Right lobe of liver (tissue), 6 donors: Measurements from ENCODE around the gene ZNF586. TPM values are rescaled to one million over a fixed set of nuclear protein-coding genes. Genes with fewer than 3 reads are reported as not detected.
A peak's percentile ranks its signal among the peaks of the same experiment; 100 is the strongest.

ENCODE experiments used
- ATAC-seq, 4 donors: fragments of 200-7000 bp; cut with Tn5 transposase; one replicate each; pipeline ENCODE4 v1.9.1; 2020; ENCODE audit warnings: mild to moderate bottlenecking in 4 of 4, moderate library complexity in 4 of 4
- DNase-seq, 3 donors: peaks; one replicate each; pipeline ENCODE4 v3.0.0-alpha.2; 2020
- H3K27ac ChIP-seq, 3 donors: fragments of 200-600 bp; one replicate each; pipeline ENCODE4 v1.8.0; 2022
- H3K27me3 ChIP-seq, 2 donors: fragments of 200-600 bp; one replicate each; pipeline ENCODE4 v1.8.0; 2022
- H3K36me3 ChIP-seq, 4 donors: fragments of 200-600 bp; sonication (generic) in 1 of 4; one replicate each; pipeline versions ENCODE4 v1.5.1 to v1.8.0; 2017 to 2022; ENCODE audit warnings: control low read depth in 1 of 4
- H3K4me1 ChIP-seq, 4 donors: fragments of 200-600 bp; sonication (generic) in 1 of 4; one replicate each; pipeline versions ENCODE4 v1.5.1 to v1.8.0; 2017 to 2022; ENCODE audit warnings: control low read depth in 1 of 4
- H3K4me3 ChIP-seq, 3 donors: fragments of 200-600 bp; one replicate each; pipeline ENCODE4 v1.8.0; 2022
- H3K9me3 ChIP-seq, 4 donors: fragments of 200-600 bp; sonication (generic) in 1 of 4; one replicate each; pipeline versions ENCODE4 v1.5.1 to v1.8.0; 2017 to 2022; ENCODE audit warnings: control low read depth in 1 of 4
- CTCF ChIP-seq, 4 donors: fragments of 200-600 bp in 3 of 4; fragments of 450-650 bp in 1 of 4; IDR thresholded peaks; one replicate each; pipeline versions ENCODE4 v1.5.1 to v1.8.0; 2016 to 2022; ENCODE audit warnings: antibody characterized with exemption in 4 of 4, mild to moderate bottlenecking in 2 of 4
- POLR2A ChIP-seq: fragments of 450-650 bp; IDR thresholded peaks from one replicate; pipeline ENCODE4 v1.6.1; 2017; ENCODE audit warnings: antibody characterized with exemption, mild to moderate bottlenecking
- WGBS: methylation state at CpG from one replicate; pipeline ENCODE4 v1.1.6; 2018; ENCODE audit warnings: low coverage, low lambda C conversion rate; ENCODE audit not compliant: insufficient coverage; ENCODE audit errors: missing lambda C conversion rate; 5-methylcytosine and 5-hydroxymethylcytosine counted together
- intact Hi-C, 2 donors: fragments of 100-400 bp; cut with DNase I; formaldehyde crosslinking; loops; one replicate each; pipeline versions ENCODE4 v1.11.2 to v1.14.1; 2022
- total RNA-seq, 6 experiments: library from RNA; depleted of rRNA in 2 of 6; stranded (reverse); fragments of >200 nt in 2 of 6; fragmentation: NEBNext Ultra II Directional in 3 of 6; extraction: Animal tissue kit (Norgen Biotek cat#: 25700) in 3 of 6; gene quantifications; one replicate each; pipeline versions ENCODE4 v1.1.0 to v1.2.4, GENCODE V29; 2016 to 2023
- donor health status: DM: no; HTN: yes; CAD: no.
- donor health status: DM: no; HTN: no; CAD: no.
- donor health status: DM: no; HTN: no; CAD: no.
- donor health status: DM: no; HTN: yes; CAD: no.
- donor health status: DM: no; HTN: yes; CAD: no.

ZNF586 gene
- total RNA-seq, 6 experiments from 2014 or later: 4.0 to 8.4 (median 5.9) TPM

GRCh38 chr19:57776764-57777296 is 7.4 kb downstream of the ZNF586 start:
- intact Hi-C loops: no loop called here
- peaks cover 0 to 3% (median 0%) of the 10 kb centered on the region in 4 donors for H3K9me3 ChIP-seq

GRCh38 chr19:57778336-57778735 is 8.9 kb downstream of the ZNF586 start:
- no peak for ATAC-seq
- WGBS: 100% methylated on average over 4 of the region's 4 CpGs
- no peak for TF ChIP-seq CTCF (IDR thresholded peaks at IDR 0.05)
- no peak for TF ChIP-seq POLR2A
- intact Hi-C loops: no loop called here
- H3K27ac ChIP-seq: no peak overlapping the region
- no peaks in the 10 kb centered on the region for H3K27me3 ChIP-seq
- no peak for DNase-seq
- peaks cover 0 to 26% (median 13%) of the 10 kb centered on the region in 4 donors for H3K36me3 ChIP-seq
- peaks cover 0 to 3% (median 0%) of the 10 kb centered on the region in 4 donors for H3K9me3 ChIP-seq
- H3K4me1 ChIP-seq: no peaks in the 10 kb centered on the region
- H3K4me3 ChIP-seq: no peak overlapping the region

More at GRCh38 chr19:57776764-57777296, 7.4 kb downstream of the ZNF586 start:
- Histone ChIP-seq H3K27me3 (no peaks in the 10 kb centered on the region), H3K4me1 (peaks cover 0 to 9% (median 0%) of the 10 kb centered on the region in 4 donors), H3K27ac (no peak overlapping the region), H3K36me3 (peaks cover 0 to 26% (median 13%) of the 10 kb centered on the region in 4 donors), H3K4me3 (no peak overlapping the region)
- TF ChIP-seq CTCF (IDR thresholded peaks at IDR 0.05): no peak
- no peak for TF ChIP-seq POLR2A
- DNase-seq: no peak
- 68% methylated on average over 3 of the region's 6 CpGs for WGBS
- no peak for ATAC-seq

GRCh38 chr19:57779220-57779845 is 9.9 kb downstream of the ZNF586 start:
- no peak for TF ChIP-seq CTCF (IDR thresholded peaks at IDR 0.05)
- no peak for TF ChIP-seq POLR2A
- no peak overlapping the region for H3K27ac ChIP-seq
- H3K36me3 ChIP-seq: peaks cover 0 to 26% (median 13%) of the 10 kb centered on the region in 4 donors
- peaks cover 0 to 3% (median 0%) of the 10 kb centered on the region in 4 donors for H3K9me3 ChIP-seq
- intact Hi-C loops: no loop called here
- H3K4me1 ChIP-seq: no peaks in the 10 kb centered on the region
- WGBS: 95% methylated on average over 6 of the region's 10 CpGs
- no peaks in the 10 kb centered on the region for H3K27me3 ChIP-seq
- DNase-seq: no peak
- ATAC-seq: no peak
- H3K4me3 ChIP-seq: no peak overlapping the region

- H3K27me3 ChIP-seq: no peaks in the 10 kb centered on the region
- WGBS: 94% methylated on average over 8 of the region's 38 CpGs
- H3K27ac ChIP-seq: no peak overlapping the region
- no peak overlapping the region for H3K4me3 ChIP-seq
- intact Hi-C loops: no loop called here
- TF ChIP-seq CTCF (IDR thresholded peaks at IDR 0.05) (no peak), POLR2A (no peak)
- no peaks in the 10 kb centered on the region for H3K9me3 ChIP-seq
- DNase-seq (no peak), ATAC-seq (peak in 1 of 4 donors; percentile 13)
- H3K4me1 ChIP-seq: peaks cover 0 to 4% (median 0%) of the 10 kb centered on the region in 4 donors
- peaks cover 0 to 6% (median 0%) of the 10 kb centered on the region in 4 donors for H3K36me3 ChIP-seq
Observed at GRCh38 chr19:57786286-57786685, 16.8 kb downstream of the ZNF586 start.
